ENCODE measurements around the gene HOXB5.

DNA sequence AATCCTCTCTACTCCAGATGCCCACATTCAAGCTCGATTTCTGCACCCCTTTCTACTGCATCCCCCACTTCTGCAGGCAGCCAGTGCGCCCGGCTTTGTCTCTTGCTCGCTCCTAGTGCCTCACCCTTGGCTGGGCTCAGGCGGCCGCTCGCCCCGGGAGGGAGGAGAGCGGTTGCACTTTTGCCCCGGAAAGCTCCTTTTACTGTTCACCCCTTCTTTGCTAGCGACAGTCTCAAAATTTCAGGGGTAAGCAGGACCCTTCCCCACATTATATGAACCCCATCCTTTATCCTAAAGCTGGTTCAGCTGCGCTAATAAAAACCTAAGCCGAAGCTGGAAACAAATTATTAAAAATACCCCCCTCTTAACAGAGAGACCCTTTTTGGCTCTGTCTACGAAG is 1.0 kb downstream of the HOXB5 start:
- TF ChIP-seq SIN3A (IDR thresholded peaks at IDR 0.05; ENCODE audit: low read depth), result no peak
- TF ChIP-seq, protein P1, sequence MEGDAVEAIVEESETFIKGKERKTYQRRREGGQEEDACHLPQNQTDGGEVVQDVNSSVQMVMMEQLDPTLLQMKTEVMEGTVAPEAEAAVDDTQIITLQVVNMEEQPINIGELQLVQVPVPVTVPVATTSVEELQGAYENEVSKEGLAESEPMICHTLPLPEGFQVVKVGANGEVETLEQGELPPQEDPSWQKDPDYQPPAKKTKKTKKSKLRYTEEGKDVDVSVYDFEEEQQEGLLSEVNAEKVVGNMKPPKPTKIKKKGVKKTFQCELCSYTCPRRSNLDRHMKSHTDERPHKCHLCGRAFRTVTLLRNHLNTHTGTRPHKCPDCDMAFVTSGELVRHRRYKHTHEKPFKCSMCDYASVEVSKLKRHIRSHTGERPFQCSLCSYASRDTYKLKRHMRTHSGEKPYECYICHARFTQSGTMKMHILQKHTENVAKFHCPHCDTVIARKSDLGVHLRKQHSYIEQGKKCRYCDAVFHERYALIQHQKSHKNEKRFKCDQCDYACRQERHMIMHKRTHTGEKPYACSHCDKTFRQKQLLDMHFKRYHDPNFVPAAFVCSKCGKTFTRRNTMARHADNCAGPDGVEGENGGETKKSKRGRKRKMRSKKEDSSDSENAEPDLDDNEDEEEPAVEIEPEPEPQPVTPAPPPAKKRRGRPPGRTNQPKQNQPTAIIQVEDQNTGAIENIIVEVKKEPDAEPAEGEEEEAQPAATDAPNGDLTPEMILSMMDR (IDR thresholded peaks at IDR 0.05 in 2 of 3, conservative IDR thresholded peaks at IDR 0.05 in 1 of 3; ENCODE audit: borderline replicate concordance in 1 of 3, insufficient read depth in 1 of 3, low read depth in 2 of 3, low read length in 2 of 3), result no peak
- TF ChIP-seq CEBPB (IDR thresholded peaks at IDR 0.05; ENCODE audit: low read depth), result no peak
- no peak for TF ChIP-seq TCF7L2 (IDR thresholded peaks at IDR 0.05; ENCODE audit: borderline replicate concordance, extremely low read depth, insufficient read depth, insufficient read length)
- TF ChIP-seq POLR2A (IDR thresholded peaks at IDR 0.05; ENCODE audit: borderline replicate concordance, extremely low read depth, insufficient read depth, insufficient read length), result no peak
- TF ChIP-seq YY1 (IDR thresholded peaks at IDR 0.05; ENCODE audit: extremely low read depth, insufficient replicate concordance, low read depth, low read length), result no peak
- no peak for TF ChIP-seq ZFX (IDR thresholded peaks at IDR 0.05)
- TF ChIP-seq EGR1 (IDR thresholded peaks at IDR 0.05; ENCODE audit: low read depth), result no peak
- no peak for TF ChIP-seq RAD21 (IDR thresholded peaks at IDR 0.05; ENCODE audit: low read depth)
- TF ChIP-seq EZH2phosphoT487 (IDR thresholded peaks at IDR 0.05; ENCODE audit: borderline replicate concordance), result no peak
- no peak for TF ChIP-seq EZH2 (IDR thresholded peaks at IDR 0.05)
- TF ChIP-seq POLR2AphosphoS5 (IDR thresholded peaks at IDR 0.05; ENCODE audit: low read depth, low read length), result no peak
- no peak for TF ChIP-seq SRF (IDR thresholded peaks at IDR 0.05; ENCODE audit: low read depth)

Data from HCT116 (cell line).